Adrenal gland (tissue), 12 donors: Measurements from ENCODE around the gene FAU. TPM values are rescaled to one million over a fixed set of nuclear protein-coding genes. Genes with fewer than 3 reads are reported as not detected.

Source experiments
- DNase-seq, 7 donors: peaks; one replicate each; pipeline ENCODE4 v3.0.0-alpha.2; 2019 to 2020
- H3K27ac ChIP-seq, 5 donors: fragments of 200-600 bp; sonication (generic) in 4 of 5; 1 replicate in 3 of 5; 2 replicates in 2 of 5; pipeline versions ENCODE4 v1.5.1 to v1.8.0; 2016 to 2020; ENCODE audit warnings: mild to moderate bottlenecking in 1 of 5
- H3K27me3 ChIP-seq: fragments of 200-600 bp; 2 replicates; pipeline ENCODE4 v1.8.0; 2021
- H3K36me3 ChIP-seq, 2 donors: fragments of 200-600 bp; replicated peaks in 1 of 2; 1 replicate in 1 of 2; 2 replicates in 1 of 2; pipeline versions ENCODE4 v1.5.1 to v1.8.0; 2018 to 2022
- H3K4me1 ChIP-seq, 2 donors: fragments of 200-600 bp; replicated peaks in 1 of 2; 1 replicate in 1 of 2; 2 replicates in 1 of 2; pipeline versions ENCODE4 v1.5.1 to v1.8.0; 2018 to 2021
- H3K4me3 ChIP-seq, 4 donors: fragments of 200-600 bp; sonication (generic) in 3 of 4; one replicate each; pipeline ENCODE4 v1.5.1; 2016 to 2018
- H3K9me3 ChIP-seq, 3 donors: fragments of 200-600 bp; sonication (generic) in 1 of 3; replicated peaks in 1 of 3; 1 replicate in 2 of 3; 2 replicates in 1 of 3; pipeline versions ENCODE4 v1.5.1 to v1.8.0; 2016 to 2021
- CTCF ChIP-seq, 6 experiments: fragments of 450-650 bp in 4 of 6; fragments of 200-600 bp in 2 of 6; sonication (generic) in 1 of 6; IDR thresholded peaks; 1 replicate in 5 of 6; 2 replicates in 1 of 6; pipeline versions ENCODE4 v1.5.1 to v1.8.0; 2016 to 2021; ENCODE audit warnings: antibody characterized with exemption in 6 of 6, mild to moderate bottlenecking in 2 of 6, moderate library complexity in 1 of 6
- POLR2A ChIP-seq, 2 donors: fragments of 450-650 bp; IDR thresholded peaks; one replicate each; pipeline ENCODE4 v1.6.1; 2017; ENCODE audit warnings: antibody characterized with exemption in 2 of 2, mild to moderate bottlenecking in 2 of 2, moderate library complexity in 1 of 2
- WGBS, 4 donors: extraction: QIAGEN DNeasy Blood & Tissue Kit in 2 of 4; methylation state at CpG; one replicate each; pipeline versions ENCODE4 v1.1.5 to v1.1.7; 2013 to 2017; 5-methylcytosine and 5-hydroxymethylcytosine counted together
- intact Hi-C, 2 donors: fragments of 100-400 bp; cut with DNase I; formaldehyde crosslinking; loops; one replicate each; pipeline versions ENCODE4 v1.14.1 to v1.15.0; 2022 to 2023
- polyA plus RNA-seq, 3 donors: library from polyadenylated mRNA; stranded (reverse); fragments of 200-250 nt in 2 of 3; fragments of 350-450 nt in 1 of 3; fragmentation: Illumina TruSeq in 1 of 3; extraction: RNeasy Lipid Tissue Mini Kit (QIAGEN cat#74804) in 1 of 3; gene quantifications; one replicate each; pipeline ENCODE4 v1.2.3, GENCODE V29; 2013 to 2014
- total RNA-seq, 9 donors: library from RNA; depleted of rRNA in 4 of 9; stranded (reverse); fragments of >200 nt in 4 of 9; fragments of 120-200 nt in 1 of 9; fragmentation: NEBNext Ultra II Directional in 1 of 9; extraction: Animal tissue kit (Norgen Biotek cat#: 25700) in 1 of 9; gene quantifications; one replicate each; pipeline versions ENCODE4 v1.1.0 to v1.2.4, GENCODE V29; 2013 to 2023
- donor health status: healthy with polysubstance abuse.
- donor health status: Bipolar disorder and iron deficiency.
- donor health status: DM: yes; HTN: yes; CAD: no.
- donor health status: DM: no; HTN: no; CAD: no.
- donor health status: DM: no; HTN: no; CAD: no.
- donor health status: DM: yes; HTN: yes; CAD: no.

Gene FAU
- total and polyA plus RNA-seq, 12 donors = 361 to 2,488 (median 1,029) TPM

GRCh38 chr11:65104628-65105027 is 17.3 kb downstream of the FAU start:
- no peaks in the 10 kb centered on the region for H3K9me3 ChIP-seq
- no peak for TF ChIP-seq POLR2A (IDR thresholded peaks at IDR 0.05)
- no peak for TF ChIP-seq CTCF (IDR thresholded peaks at IDR 0.05)
- peaks cover 0 to 23% of the 10 kb centered on the region in 2 donors for H3K36me3 ChIP-seq
- intact Hi-C loops = no loop called here
- 46 to 52% (median 49%) methylated on average over 4 of the region's 4 CpGs for WGBS, 4 donors
- peaks cover 20 to 33% of the 10 kb centered on the region in 2 donors for H3K4me1 ChIP-seq
- peak overlapping the region; percentile 57 to 87 (median 84) for H3K27ac ChIP-seq
- H3K4me3 ChIP-seq = no peak overlapping the region
- H3K27me3 ChIP-seq = no peaks in the 10 kb centered on the region
- peak in 1 of 7 donors; percentile 46 for DNase-seq

- no peak for DNase-seq
- TF ChIP-seq CTCF (IDR thresholded peaks at IDR 0.05) (no peak), POLR2A (IDR thresholded peaks at IDR 0.05) (no peak)
- Histone ChIP-seq H3K4me1 (peaks cover 20 to 33% of the 10 kb centered on the region in 2 donors), H3K9me3 (no peaks in the 10 kb centered on the region), H3K36me3 (peaks cover 0 to 19% of the 10 kb centered on the region in 2 donors), H3K27me3 (no peaks in the 10 kb centered on the region), H3K4me3 (no peak overlapping the region), H3K27ac (peak overlapping the region; percentile 58 to 87 (median 84))
- intact Hi-C loops = no loop called here
Measured at GRCh38 chr11:65103476-65103875, 18.5 kb downstream of the FAU start.

- Histone ChIP-seq H3K4me1 (peaks cover 21 to 33% of the 10 kb centered on the region in 2 donors), H3K4me3 (no peak overlapping the region), H3K9me3 (no peaks in the 10 kb centered on the region), H3K27ac (peak overlapping the region in 4 of 5 donors; percentile 9 to 87 (median 51)), H3K27me3 (no peaks in the 10 kb centered on the region), H3K36me3 (peaks cover 0 to 14% of the 10 kb centered on the region in 2 donors)
- no peak for DNase-seq
- WGBS, 4 donors = 62 to 80% (median 75%) methylated on average over 8 of the region's 8 CpGs
- TF ChIP-seq CTCF (IDR thresholded peaks at IDR 0.05) (no peak), POLR2A (IDR thresholded peaks at IDR 0.05) (no peak)
- intact Hi-C loops = no loop called here
Measured at GRCh38 chr11:65102142-65103095, 19.5 kb downstream of the FAU start.

GRCh38 chr11:65100674-65101350 is 21.1 kb downstream of the FAU start:
- intact Hi-C loops = no loop called here
- DNase-seq = no peak
- 77 to 87% (median 83%) methylated on average over 6 of the region's 6 CpGs for WGBS, 4 donors
- Histone ChIP-seq H3K4me3 (no peak overlapping the region), H3K9me3 (no peaks in the 10 kb centered on the region), H3K27ac (peak overlapping the region in 3 of 5 donors; percentile 3 to 87 (median 31)), H3K36me3 (peaks cover 0 to 13% of the 10 kb centered on the region in 2 donors), H3K27me3 (no peaks in the 10 kb centered on the region), H3K4me1 (peaks cover 29 to 41% of the 10 kb centered on the region in 2 donors)
- TF ChIP-seq CTCF (IDR thresholded peaks at IDR 0.05) (peak in 1 of 6 experiments; percentile 18), POLR2A (IDR thresholded peaks at IDR 0.05) (no peak)
